WERI-Rb-1 (cell line): ENCODE data around the gene RAB3IL1.

Experiments
- DNase-seq: peaks from one replicate; pipeline ENCODE4 v3.0.0-alpha.2; 2020
- H3K27ac ChIP-seq: fragments of 250-450 bp; sonication (Bioruptor Pico); 2 replicates; pipeline ENCODE4 v1.5.1; 2020; ENCODE audit warnings: mild to moderate bottlenecking, moderate library complexity
- H3K27me3 ChIP-seq: fragments of 250-450 bp; sonication (Bioruptor Pico); 2 replicates; pipeline ENCODE4 v1.5.1; 2021; ENCODE audit warnings: mild to moderate bottlenecking, low read depth, moderate library complexity; ENCODE audit not compliant: insufficient read depth, severe bottlenecking
- H3K36me3 ChIP-seq: fragments of 250-450 bp; sonication (Bioruptor Pico); 2 replicates; pipeline ENCODE4 v1.5.1; 2020; ENCODE audit warnings: mild to moderate bottlenecking, moderate library complexity
- H3K4me3 ChIP-seq: 2 replicates; pipeline ENCODE4 v1.5.1; 2011; ENCODE audit warnings: low read depth, mild to moderate bottlenecking, control low read depth, low read length
- H3K9me3 ChIP-seq: fragments of 250-450 bp; sonication (Bioruptor Pico); 2 replicates; pipeline ENCODE4 v1.5.1; 2021; ENCODE audit warnings: mild to moderate bottlenecking, moderate library complexity; ENCODE audit not compliant: severe bottlenecking
- TF ChIP-seq, protein P1 (sequence below): IDR thresholded peaks from 2 replicates; pipeline ENCODE4 v1.5.1; 2011; ENCODE audit warnings: low read depth, mild to moderate bottlenecking, control low read depth, inconsistent platforms, low read length

RAB3IL1 gene

DNA sequence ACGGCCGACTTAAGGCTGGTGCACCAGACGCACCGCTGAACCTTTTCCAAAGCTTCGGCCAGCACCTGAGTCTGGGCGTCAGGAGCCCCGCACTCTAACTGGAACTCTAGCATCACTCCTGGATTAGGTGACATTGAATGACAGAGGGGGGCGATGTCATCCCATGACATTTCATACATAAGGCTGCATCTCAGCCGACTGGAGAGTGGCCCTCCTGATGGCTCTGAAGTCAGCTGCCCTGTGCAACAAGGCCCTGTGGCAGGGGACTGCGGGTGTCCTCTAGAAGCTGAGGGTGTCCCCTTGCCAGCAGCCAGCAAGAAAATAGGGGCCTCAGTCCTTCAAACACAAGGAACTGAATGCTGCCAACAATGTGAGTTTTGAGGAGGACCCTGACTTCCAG is 16.0 kb downstream of the RAB3IL1 start:
- TF ChIP-seq, protein P1, sequence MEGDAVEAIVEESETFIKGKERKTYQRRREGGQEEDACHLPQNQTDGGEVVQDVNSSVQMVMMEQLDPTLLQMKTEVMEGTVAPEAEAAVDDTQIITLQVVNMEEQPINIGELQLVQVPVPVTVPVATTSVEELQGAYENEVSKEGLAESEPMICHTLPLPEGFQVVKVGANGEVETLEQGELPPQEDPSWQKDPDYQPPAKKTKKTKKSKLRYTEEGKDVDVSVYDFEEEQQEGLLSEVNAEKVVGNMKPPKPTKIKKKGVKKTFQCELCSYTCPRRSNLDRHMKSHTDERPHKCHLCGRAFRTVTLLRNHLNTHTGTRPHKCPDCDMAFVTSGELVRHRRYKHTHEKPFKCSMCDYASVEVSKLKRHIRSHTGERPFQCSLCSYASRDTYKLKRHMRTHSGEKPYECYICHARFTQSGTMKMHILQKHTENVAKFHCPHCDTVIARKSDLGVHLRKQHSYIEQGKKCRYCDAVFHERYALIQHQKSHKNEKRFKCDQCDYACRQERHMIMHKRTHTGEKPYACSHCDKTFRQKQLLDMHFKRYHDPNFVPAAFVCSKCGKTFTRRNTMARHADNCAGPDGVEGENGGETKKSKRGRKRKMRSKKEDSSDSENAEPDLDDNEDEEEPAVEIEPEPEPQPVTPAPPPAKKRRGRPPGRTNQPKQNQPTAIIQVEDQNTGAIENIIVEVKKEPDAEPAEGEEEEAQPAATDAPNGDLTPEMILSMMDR = no peak

DNA sequence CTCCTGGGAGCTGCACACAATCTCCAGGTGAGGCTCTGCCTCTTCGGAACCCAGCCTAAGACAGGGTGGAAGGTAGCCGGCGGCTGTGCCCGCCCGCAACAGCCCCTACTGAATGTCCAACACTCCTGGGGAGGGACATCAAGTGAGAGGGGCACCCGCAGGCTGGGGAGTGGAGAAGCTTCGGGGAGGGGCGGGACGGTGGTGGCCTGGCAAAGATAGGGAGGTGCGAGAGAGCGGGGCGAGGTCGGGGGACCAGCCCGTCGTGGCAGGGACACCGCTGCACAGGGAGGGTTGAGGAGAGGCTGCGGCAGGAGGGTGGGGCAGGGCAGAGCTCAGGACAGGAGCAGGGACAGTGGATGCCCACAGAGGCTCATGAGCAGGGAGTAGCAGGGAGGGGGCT is 17.1 kb downstream of the RAB3IL1 start:
- no peak overlapping the region for H3K27ac ChIP-seq
- no peaks in the 10 kb centered on the region for H3K9me3 ChIP-seq
- H3K36me3 ChIP-seq = no peaks in the 10 kb centered on the region
- no peak for DNase-seq
- no peak overlapping the region for H3K4me3 ChIP-seq
- TF ChIP-seq, protein P1 = no peak
- H3K27me3 ChIP-seq = no peaks in the 10 kb centered on the region

More for the DNA sequence above, 16.0 kb downstream of the RAB3IL1 start:
- Histone ChIP-seq H3K36me3 (no peaks in the 10 kb centered on the region), H3K27ac (no peak overlapping the region), H3K27me3 (no peaks in the 10 kb centered on the region), H3K4me3 (no peak overlapping the region), H3K9me3 (no peaks in the 10 kb centered on the region)
- DNase-seq = no peak

DNA sequence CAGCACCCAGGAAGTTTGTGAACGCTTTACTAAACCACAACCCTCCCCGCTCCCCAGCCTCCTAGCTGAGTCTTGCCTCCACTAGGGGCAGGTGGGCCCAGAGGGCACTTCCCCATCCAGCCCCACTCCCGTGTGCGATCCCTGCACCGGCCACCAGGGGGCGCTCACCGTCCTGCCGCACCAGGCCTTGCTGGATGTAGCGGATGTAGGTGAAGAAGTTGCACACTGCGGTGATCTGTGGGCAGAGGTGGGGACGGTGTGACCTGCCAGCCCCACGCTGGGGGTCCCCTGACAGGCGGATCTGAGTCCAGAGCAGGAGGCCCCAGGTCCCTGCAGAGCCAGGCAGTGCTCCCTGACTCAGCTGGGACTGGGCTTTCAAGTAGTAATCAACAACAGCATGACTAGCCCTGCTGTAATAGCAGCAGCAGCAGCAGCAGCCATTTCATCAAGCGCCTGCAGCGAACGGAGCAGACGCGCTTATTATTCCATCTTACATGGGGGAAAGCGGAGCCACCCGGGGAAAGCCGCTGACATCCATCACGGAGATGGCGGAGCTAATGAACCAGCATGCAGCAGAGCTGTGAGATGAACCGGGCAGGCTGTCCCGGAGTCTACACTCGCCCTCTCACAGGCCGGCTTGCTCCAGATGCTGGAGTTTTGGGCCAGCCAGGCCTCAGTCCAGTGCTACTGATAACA is 18.1 kb downstream of the RAB3IL1 start:
- Histone ChIP-seq H3K36me3 (no peaks in the 10 kb centered on the region), H3K9me3 (no peaks in the 10 kb centered on the region), H3K27me3 (no peaks in the 10 kb centered on the region), H3K27ac (no peak overlapping the region), H3K4me3 (no peak overlapping the region)
- DNase-seq = peak; percentile 90
- TF ChIP-seq, protein P1 = peak; percentile 98

DNA sequence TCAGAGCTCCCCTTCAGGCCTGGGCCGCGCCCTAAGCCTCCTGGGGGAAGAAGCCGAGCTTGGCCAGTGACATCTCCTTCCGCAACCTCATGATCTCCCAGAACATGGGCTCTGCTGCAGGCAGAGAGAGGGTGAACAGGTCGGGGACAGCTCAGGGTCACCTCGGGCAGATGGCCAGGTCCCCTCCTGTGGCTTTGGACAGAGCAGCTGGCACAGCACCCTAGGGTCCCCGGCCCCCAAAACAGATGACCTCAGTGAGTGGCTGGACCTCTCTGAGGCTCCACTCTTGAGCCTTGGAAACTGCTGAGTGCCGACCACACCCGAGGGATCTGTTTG is 19.2 kb downstream of the RAB3IL1 start:
- no peak overlapping the region for H3K27ac ChIP-seq
- no peak for DNase-seq
- no peaks in the 10 kb centered on the region for H3K9me3 ChIP-seq
- H3K27me3 ChIP-seq = no peaks in the 10 kb centered on the region
- TF ChIP-seq, protein P1 = no peak
- no peaks in the 10 kb centered on the region for H3K36me3 ChIP-seq
- no peak overlapping the region for H3K4me3 ChIP-seq

DNA sequence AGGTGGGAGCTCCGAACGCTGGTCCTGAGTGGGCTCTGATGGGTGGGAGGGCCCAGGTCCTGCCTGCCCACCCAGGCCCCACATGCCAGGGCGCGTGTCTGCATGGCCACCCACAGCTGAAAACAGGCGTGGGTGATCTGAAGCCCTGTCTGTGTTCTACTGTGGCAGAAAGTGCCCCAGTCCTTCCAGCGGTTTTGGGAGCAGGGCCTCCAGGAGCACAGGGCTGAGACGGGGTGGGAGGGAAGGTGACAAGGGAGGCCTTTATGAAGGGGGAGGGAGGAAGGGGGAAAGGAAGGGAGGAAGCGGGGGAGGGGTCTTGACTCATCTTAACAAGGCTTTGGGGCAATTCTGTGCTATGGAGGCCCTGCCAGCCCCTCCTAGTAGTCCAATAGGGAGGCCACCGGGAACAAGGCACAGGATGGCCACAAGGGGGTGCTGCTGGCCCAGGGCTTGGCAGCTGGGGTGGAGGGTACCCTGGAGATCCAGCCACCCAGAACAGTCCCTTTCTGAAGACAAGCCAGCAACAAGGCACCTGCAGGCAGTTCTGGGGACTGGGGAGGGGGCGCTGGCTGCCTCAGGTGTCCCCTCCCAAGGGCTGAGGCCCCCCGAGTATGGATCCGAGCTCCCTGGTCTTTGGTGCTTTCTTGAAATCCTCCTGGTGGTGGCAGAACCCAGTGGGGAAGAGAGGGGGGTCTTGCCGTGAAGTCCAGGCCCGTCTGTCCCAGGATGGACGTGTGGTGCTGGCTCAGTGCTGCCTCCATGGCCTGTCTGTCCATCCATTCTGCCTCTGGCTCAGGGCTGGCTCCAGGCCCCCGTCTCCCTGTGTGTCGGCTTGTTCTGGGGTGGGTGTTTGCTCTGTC is 19.7 kb downstream of the RAB3IL1 start:
- Histone ChIP-seq H3K4me3 (no peak overlapping the region), H3K9me3 (no peaks in the 10 kb centered on the region), H3K36me3 (no peaks in the 10 kb centered on the region), H3K27ac (no peak overlapping the region), H3K27me3 (no peaks in the 10 kb centered on the region)
- TF ChIP-seq, protein P1 = peak; percentile 94
- peak; percentile 82 for DNase-seq
